NCI-H2081 treated with DMSO at 0.1 percent for 48 hours (cell line): ENCODE data around the gene RAB15.

Experiments
- DNase-seq: peaks from one replicate; lab custom pipeline; 2025; lab: John Stamatoyannopoulos, UW

The RAB15 gene

GRCh38 chr14:64971943-64972791 lies at the start of gene RAB15:
TSS of gene RAB15 (minus strand) at chr14:64972336. CDS start at chr14:64972076, 260 bp downstream.
- DNase-seq: no peak

- DNase-seq: no peak
Observed at GRCh38 chr14:65019944-65020566, 47.9 kb upstream of the RAB15 start.

GRCh38 chr14:65016471-65016870 lies 44.3 kb upstream of the RAB15 start:
- DNase-seq: no peak

DNA sequence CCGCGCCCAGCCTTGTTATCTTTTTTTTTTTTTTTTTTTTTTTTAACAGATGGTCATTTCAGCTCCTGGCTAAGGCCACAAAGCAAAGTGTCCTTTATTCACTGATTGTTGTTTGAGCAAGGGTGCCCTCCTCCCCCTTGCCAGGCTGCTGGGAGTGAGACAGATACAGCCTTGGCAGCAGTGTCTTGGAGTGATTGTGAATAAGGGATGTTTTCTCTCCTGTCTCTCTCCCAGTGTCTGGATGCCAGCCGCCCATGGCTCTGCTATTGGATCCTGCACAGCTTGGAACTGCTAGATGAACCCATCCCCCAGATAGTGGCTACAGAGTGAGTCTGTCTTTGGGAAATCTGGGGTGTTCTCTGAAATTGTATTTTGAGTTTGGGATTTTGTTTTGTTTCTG lies 43.3 kb upstream of the RAB15 start:
- DNase-seq: no peak

DNA sequence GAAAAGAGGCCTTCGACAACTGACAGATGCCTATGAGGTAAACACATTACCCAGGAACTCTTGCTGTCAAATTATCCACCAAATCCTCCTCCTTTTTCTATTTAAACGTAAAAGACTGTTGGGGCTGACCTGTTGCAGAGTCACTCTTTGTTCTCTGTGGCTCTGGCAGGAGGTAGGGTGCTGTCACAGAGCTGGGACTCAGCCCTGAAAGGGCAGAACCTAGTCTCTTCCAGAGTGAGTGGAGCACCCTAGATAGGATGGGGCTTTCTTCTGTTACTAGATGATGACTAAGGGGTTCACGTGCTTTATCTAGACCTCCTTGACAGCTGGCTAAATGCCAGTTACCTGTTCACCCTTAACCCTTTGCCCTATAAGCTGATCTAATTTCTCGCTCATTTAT lies 40.2 kb upstream of the RAB15 start:
- no peak for DNase-seq

DNA sequence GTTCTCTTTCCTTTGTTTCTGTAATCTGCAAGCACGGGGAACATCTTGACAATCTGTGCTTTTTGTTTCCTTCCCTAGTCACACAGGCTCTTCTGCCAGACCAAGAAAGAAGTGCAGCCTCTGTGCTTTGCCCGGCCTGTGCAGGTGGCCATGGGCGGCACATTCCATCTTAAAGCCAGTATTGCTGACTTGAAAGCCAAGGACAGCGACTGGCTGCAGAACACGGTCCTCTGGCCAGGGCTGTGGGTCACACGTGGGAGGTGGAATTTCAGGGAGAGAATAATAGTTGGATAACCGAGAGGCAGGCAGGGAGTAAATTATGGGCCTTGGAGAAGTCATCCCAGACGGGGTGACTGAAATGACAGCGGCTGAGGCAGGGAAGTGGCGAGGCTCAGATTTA lies 39.4 kb upstream of the RAB15 start:
- DNase-seq: no peak

- DNase-seq: no peak
Observed at GRCh38 chr14:65010211-65010931, 38.2 kb upstream of the RAB15 start.

- no peak for DNase-seq
Observed at GRCh38 chr14:65007202-65007601, 35.1 kb upstream of the RAB15 start.

- no peak for DNase-seq
Observed at GRCh38 chr14:65006261-65006721, 34.2 kb upstream of the RAB15 start.

- no peak for DNase-seq
Observed at GRCh38 chr14:65003394-65003793, 31.3 kb upstream of the RAB15 start.

- DNase-seq: no peak
Observed at GRCh38 chr14:65002586-65003210, 30.6 kb upstream of the RAB15 start.

DNA sequence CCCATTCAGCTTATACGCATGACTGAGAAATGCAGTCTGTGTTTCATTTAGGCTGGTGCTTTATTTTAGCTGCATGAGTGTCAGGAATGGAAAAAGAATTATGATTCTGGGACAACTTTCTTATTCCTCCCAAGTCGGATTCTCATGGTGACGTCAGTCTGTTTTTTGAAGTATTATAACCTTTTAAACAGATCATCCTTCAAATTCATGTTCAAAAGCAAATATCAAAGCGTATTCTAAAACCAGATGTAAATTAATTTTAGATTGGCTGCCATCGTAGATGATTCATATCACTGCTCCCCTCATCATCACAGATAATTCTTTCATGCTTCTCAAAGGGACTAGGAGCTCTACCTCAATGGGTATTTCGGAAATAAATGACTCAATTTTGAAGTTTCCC lies 29.6 kb upstream of the RAB15 start:
- no peak for DNase-seq

GRCh38 chr14:65000898-65001591 lies 28.9 kb upstream of the RAB15 start:
- no peak for DNase-seq

DNA sequence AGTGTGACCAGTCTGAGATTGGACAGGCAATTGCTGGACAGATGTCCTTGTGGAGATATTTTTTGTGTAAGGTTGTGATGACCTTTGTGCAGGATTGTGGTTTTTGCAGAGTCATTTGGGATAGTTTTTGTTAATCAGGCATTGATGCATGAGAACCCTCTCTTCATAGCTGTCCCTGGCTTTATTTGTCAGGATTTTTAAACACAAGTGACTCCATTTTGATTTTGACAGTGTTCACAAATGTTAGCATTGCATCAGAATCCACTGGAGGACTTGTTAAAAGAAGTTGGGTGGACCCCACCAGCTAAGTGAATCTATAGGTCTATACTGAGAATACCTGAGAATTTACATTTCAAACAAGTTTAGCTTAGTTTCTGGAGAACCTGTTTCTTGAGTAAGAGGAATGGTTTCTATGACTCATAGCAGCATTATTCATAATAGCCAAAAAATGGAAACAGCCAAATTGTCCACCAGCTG lies 26.4 kb upstream of the RAB15 start:
- no peak for DNase-seq

GRCh38 chr14:64997108-64997794 lies 25.1 kb upstream of the RAB15 start:
- DNase-seq: no peak

DNA sequence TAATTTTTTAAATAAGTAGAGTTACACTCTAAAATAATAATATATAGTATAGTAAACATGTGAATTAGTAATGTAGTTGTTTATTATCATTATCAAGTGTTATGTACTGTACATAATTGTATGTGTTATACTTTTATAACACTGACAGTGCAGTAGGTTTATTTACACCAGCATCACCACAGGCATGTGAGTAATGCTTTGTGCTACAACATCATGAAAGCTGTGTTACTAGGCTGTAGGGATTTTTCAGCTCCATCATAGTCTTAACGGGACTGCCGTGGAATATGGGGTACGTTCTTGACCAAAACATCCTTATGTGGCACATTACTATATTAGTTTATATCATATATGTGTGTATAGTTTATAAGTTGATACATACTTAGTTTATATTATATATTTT lies 23.2 kb upstream of the RAB15 start:
- no peak for DNase-seq

GRCh38 chr14:64994540-64994939 lies 22.4 kb upstream of the RAB15 start:
- no peak for DNase-seq

DNA sequence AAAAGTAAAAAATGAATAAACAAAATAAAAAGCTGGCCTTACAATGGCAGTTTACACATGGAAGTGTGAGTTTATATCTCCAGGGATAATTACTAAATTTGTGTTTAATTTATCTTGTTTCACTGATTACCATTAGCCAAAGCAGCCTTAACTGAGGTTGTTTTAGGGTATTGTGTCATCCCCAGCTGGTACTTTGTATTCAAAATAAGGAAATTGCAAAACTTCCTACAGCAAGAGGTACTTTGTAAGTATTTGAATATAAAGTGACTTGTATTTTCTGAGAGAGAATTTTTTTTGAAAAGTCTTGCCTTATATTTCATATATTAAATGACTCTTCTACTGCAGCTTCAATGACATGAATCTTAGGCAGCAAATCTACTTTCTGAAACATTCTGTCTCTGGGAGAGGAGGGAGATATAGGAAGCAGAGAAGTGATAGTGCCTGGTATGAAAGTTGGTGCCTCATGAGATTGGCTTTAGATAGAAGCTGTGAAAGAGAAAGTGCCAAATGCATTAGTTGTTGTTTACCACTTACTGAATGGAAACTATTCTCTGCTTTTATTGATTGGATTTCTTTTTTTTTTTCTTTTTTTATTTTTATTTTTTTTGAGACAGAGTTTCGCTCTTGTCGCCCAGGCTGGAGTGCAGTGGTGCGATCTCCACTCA lies 21.3 kb upstream of the RAB15 start:
- no peak for DNase-seq

DNA sequence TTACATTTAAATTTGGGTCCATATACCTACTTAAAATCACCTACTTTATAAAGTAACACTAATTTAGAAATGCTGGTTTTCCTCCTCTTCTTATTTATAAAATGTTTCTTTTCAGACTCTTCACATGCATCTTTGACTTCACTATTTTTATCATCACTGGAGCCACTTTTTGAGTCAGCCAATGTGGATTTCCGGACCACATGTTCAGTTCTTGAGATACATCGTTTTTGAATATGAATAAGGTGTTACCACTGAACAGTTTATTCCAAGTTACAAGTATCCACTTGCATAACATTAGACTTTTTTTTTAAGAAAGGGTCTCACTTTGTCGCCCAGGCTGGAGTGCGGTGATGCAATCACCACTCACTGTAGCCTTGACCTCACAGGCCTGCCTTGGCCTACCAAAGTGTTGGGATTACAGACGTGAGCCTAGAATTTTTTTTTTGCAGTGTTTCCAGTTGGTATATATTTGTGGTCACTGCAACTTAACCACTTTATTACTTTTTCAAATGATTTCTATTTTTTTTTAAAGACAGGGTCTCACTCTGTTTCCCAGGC lies 20.3 kb upstream of the RAB15 start:
- DNase-seq: no peak

GRCh38 chr14:64990939-64991338 lies 18.8 kb upstream of the RAB15 start:
- DNase-seq: no peak
